Activated naive CD4-positive, alpha-beta T cell treated with anti-CD3 and anti-CD28 coated beads for 36 hours (primary cell): ENCODE data around the gene NT5C1B. TPM values are rescaled to one million over a fixed set of nuclear protein-coding genes. Genes with fewer than 3 reads are reported as not detected.

Experiments used
- CTCF ChIA-PET: fragments of 350-600 bp; sonication (Branson Sonifier 250); formaldehyde crosslinking; loops from one replicate; lab custom pipeline; 2021; ENCODE audit warnings: antibody characterized with exemption; lab: Charles Lee
- DNase-seq: peaks from one replicate; pipeline ENCODE4 v3.0.0-alpha.2; 2020
- H3K27ac Mint-ChIP-seq: one replicate; pipeline ENCODE4 v1.8.0; 2021; ENCODE audit warnings: mild to moderate bottlenecking, mixed read lengths
- H3K27me3 Mint-ChIP-seq: one replicate; pipeline ENCODE4 v1.8.0; 2021; ENCODE audit warnings: low read depth, mixed read lengths
- H3K36me3 Mint-ChIP-seq: one replicate; pipeline ENCODE4 v1.8.0; 2021; ENCODE audit warnings: low read depth, mixed read lengths
- H3K4me1 Mint-ChIP-seq: one replicate; pipeline ENCODE4 v1.8.0; 2021; ENCODE audit warnings: low read depth, mixed read lengths
- H3K4me3 Mint-ChIP-seq: one replicate; pipeline ENCODE4 v1.8.0; 2021; ENCODE audit warnings: mild to moderate bottlenecking, moderate library complexity, mixed read lengths
- H3K9me3 Mint-ChIP-seq: one replicate; pipeline ENCODE4 v1.8.0; 2021; ENCODE audit warnings: mixed read lengths
- intact Hi-C: fragments of 100-400 bp; cut with micrococcal nuclease; formaldehyde crosslinking; loops from one replicate; pipeline ENCODE4 v1.15.1; 2023
- total RNA-seq, 2 experiments: library from RNA; stranded (reverse); gene quantifications; one replicate each; pipeline ENCODE4 v1.2.3, GENCODE V29; 2021

NT5C1B gene
- total RNA-seq, 2 experiments from 2014 or later = not detected

DNA sequence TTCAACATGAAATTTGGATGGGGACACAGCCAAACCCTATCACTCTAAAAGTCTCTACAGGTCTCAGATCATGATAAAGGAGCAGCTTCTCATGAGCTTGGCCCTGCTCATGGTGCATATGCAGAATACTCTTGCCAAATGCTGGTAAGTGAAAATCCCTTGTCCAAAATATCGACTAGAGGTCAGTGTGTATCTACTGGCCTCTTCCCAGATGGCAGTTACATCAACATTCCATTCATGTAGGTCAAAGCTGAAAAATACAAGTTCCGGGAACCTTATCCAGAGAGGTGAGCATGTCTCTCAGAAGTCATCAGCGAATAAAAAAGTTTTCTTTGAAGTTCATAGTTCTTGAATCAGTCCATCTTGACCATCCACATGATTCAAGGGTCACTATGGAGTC, 7.6 kb upstream of the NT5C1B start:
- Mint-ChIP-seq H3K4me1 (no peaks in the 10 kb centered on the region), H3K36me3 (peaks cover 12% of the 10 kb centered on the region), H3K9me3 (peaks cover 2% of the 10 kb centered on the region), H3K27ac (no peak overlapping the region), H3K27me3 (no peaks in the 10 kb centered on the region), H3K4me3 (no peak overlapping the region)
- intact Hi-C loops = no loop called here
- no peak for DNase-seq
- CTCF ChIA-PET = no interaction called here

- Mint-ChIP-seq H3K4me3 (no peak overlapping the region), H3K9me3 (peaks cover 2% of the 10 kb centered on the region), H3K4me1 (no peaks in the 10 kb centered on the region), H3K27ac (no peak overlapping the region), H3K36me3 (peaks cover 19% of the 10 kb centered on the region), H3K27me3 (no peaks in the 10 kb centered on the region)
- CTCF ChIA-PET = no interaction called here
- intact Hi-C loops = no loop called here
- no peak for DNase-seq
Observed at GRCh38 chr2:18593496-18593895, 4.1 kb upstream of the NT5C1B start.

DNA sequence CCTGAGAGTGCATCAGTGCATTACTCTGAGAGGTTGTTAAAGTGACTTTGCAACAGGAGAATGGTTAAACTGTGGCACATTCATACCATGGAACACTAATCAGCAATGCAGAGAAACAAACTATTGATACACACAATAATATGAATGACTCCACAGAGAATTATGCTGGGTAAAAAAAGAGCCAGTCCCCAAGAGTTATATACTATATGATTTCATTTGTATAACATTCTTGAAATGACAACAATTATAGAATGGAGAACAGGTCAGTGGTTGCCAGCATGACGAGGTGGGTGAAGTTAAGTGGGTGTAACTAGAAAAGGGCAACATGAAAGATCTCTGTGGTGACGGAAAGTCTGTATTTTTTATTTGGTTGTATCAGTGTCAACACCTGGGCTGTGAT, 3.0 kb upstream of the NT5C1B start:
- Mint-ChIP-seq H3K36me3 (peaks cover 19% of the 10 kb centered on the region), H3K9me3 (peaks cover 2% of the 10 kb centered on the region), H3K27ac (no peak overlapping the region), H3K27me3 (no peaks in the 10 kb centered on the region), H3K4me1 (no peaks in the 10 kb centered on the region), H3K4me3 (no peak overlapping the region)
- CTCF ChIA-PET = no interaction called here
- intact Hi-C loops = no loop called here
- no peak for DNase-seq

DNA sequence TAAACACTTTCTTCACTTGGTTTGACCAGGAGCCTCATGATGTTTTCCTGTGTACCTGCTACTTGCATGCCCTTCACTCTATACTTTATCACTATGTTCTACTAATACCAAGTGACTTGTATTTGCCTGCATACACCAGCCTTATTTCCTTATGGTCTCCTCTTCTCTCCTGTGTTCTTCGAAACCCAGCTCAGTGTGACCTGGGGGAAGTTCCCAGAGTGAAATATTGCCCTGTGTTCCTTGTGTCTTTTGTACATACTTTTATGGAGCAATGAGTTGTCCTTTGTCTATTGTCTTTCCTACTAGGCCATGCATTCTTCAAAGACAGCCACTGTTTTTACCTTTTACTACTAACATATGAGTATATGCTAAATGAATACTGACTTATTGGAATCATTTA, 567 bp downstream of the NT5C1B start:
- no peak for DNase-seq
- Mint-ChIP-seq H3K4me3 (no peak overlapping the region), H3K27me3 (no peaks in the 10 kb centered on the region), H3K9me3 (peaks cover 6% of the 10 kb centered on the region), H3K36me3 (peaks cover 29% of the 10 kb centered on the region), H3K27ac (no peak overlapping the region), H3K4me1 (no peaks in the 10 kb centered on the region)
- CTCF ChIA-PET = no interaction called here
- intact Hi-C loops = no loop called here

GRCh38 chr2:18588049-18588448, 1.3 kb downstream of the NT5C1B start:
- Mint-ChIP-seq H3K4me3 (no peak overlapping the region), H3K4me1 (no peaks in the 10 kb centered on the region), H3K9me3 (peaks cover 7% of the 10 kb centered on the region), H3K27ac (no peak overlapping the region), H3K27me3 (no peaks in the 10 kb centered on the region), H3K36me3 (peaks cover 27% of the 10 kb centered on the region)
- no peak for DNase-seq
- CTCF ChIA-PET = no interaction called here
- intact Hi-C loops = no loop called here

GRCh38 chr2:18585526-18585925, 3.8 kb downstream of the NT5C1B start:
- Mint-ChIP-seq H3K4me3 (no peak overlapping the region), H3K4me1 (no peaks in the 10 kb centered on the region), H3K36me3 (peaks cover 22% of the 10 kb centered on the region), H3K27me3 (no peaks in the 10 kb centered on the region), H3K27ac (no peak overlapping the region), H3K9me3 (peaks cover 7% of the 10 kb centered on the region)
- DNase-seq = no peak
- CTCF ChIA-PET = no interaction called here
- intact Hi-C loops = no loop called here

DNA sequence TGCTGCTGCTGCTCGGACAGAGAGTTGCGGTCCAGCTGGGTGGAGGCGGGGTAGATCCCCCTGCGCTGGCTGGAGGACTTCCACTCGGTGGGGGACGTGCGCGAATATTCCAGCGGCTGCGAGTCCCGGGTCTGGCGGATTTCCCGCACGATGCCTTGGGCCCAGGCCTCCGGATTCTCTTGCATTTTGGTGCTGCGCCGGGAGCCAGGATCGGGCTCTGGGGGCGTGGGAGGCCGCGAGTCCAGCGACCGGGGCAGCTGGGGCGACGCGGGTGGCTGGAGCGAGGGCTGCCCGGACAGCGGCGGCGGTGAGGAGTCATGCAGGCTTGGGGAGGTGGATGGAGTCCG, 4.8 kb downstream of the NT5C1B start:
- Mint-ChIP-seq H3K27ac (no peak overlapping the region), H3K27me3 (no peaks in the 10 kb centered on the region), H3K4me3 (no peak overlapping the region), H3K9me3 (peaks cover 7% of the 10 kb centered on the region), H3K4me1 (no peaks in the 10 kb centered on the region), H3K36me3 (peaks cover 19% of the 10 kb centered on the region)
- intact Hi-C loops = no loop called here
- CTCF ChIA-PET = no interaction called here
- no peak for DNase-seq

GRCh38 chr2:18583905-18584607, 5.3 kb downstream of the NT5C1B start:
- peaks cover 7% of the 10 kb centered on the region for H3K9me3 Mint-ChIP-seq
- no peaks in the 10 kb centered on the region for H3K4me1 Mint-ChIP-seq
- CTCF ChIA-PET = no interaction called here
- H3K27ac Mint-ChIP-seq = no peak overlapping the region
- H3K27me3 Mint-ChIP-seq = no peaks in the 10 kb centered on the region
- H3K36me3 Mint-ChIP-seq = peaks cover 20% of the 10 kb centered on the region
- intact Hi-C loops = no loop called here
- H3K4me3 Mint-ChIP-seq = no peak overlapping the region
- no peak for DNase-seq

DNA sequence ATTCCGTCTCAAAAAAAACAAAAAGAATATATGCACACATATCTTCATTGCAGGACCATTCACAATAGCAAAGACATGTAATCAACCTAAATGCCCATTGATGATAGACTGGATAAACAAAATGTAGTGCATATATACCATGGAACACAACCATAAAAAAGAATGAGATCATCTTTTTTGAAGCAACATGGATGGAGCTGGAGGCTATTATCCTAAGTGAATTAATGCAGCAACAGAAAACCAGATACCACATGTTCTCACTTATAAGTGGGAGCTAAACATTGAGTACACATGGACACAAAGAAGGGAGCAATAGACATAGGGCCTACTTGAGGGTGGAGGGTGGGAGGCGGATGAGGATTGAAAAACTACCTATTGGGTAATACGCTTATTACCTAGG, 8.8 kb downstream of the NT5C1B start:
- peaks cover 27% of the 10 kb centered on the region for H3K36me3 Mint-ChIP-seq
- H3K4me3 Mint-ChIP-seq = no peak overlapping the region
- no peaks in the 10 kb centered on the region for H3K4me1 Mint-ChIP-seq
- no peak for DNase-seq
- H3K27ac Mint-ChIP-seq = no peak overlapping the region
- H3K27me3 Mint-ChIP-seq = no peaks in the 10 kb centered on the region
- H3K9me3 Mint-ChIP-seq = peaks cover 19% of the 10 kb centered on the region
- CTCF ChIA-PET = no interaction called here
- intact Hi-C loops = no loop called here

DNA sequence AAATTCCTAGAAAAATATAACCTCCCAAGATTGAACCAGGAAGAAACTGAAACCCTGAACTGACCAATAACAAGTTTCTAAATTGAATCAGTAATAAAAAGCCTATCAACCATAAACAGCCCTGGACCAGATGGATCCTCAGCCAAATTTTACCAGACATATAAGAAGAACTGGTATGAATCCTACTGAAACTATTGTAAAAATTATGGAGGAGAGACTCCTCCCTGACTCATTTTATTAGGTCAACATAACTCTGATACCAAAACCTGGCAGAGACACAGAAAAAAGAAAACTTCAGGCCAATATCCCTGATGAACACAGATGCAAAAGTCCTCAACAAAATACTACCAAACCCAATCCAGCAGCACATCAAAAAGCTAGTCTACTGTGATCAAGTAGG, 11.3 kb downstream of the NT5C1B start:
- H3K4me1 Mint-ChIP-seq = no peaks in the 10 kb centered on the region
- DNase-seq = no peak
- intact Hi-C loops = no loop called here
- peaks cover 24% of the 10 kb centered on the region for H3K36me3 Mint-ChIP-seq
- CTCF ChIA-PET = no interaction called here
- no peak overlapping the region for H3K4me3 Mint-ChIP-seq
- H3K9me3 Mint-ChIP-seq = peaks cover 12% of the 10 kb centered on the region
- no peak overlapping the region for H3K27ac Mint-ChIP-seq
- H3K27me3 Mint-ChIP-seq = no peaks in the 10 kb centered on the region

DNA sequence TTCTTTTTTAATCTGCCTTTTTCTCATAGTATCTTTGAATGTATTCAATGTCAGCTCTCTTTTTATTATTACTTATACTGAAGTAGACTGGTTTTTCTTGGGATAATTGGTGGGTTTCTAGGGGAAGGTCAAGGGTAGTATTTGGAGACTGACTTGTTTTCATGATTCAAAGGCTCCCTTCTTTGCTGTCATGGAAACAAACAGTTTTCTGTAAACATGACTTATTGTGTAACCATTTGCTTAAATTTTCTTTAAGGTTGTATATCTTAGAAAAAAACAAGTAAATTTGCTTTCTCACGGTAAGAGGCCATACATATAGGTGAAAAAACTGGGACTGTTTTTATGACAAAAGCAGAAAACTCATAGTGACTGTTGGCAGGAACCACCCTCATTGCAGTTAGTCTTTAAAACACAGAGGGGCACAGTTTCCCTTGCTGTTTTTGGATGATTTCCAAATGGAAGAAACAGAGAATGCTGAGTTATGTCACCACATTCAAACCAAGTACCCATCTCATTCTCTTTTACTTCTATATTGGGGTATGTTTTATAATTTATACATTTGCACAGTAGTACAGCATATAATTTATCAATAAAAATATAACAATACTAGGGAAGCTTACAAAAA, 23.1 kb downstream of the NT5C1B start:
- CTCF ChIA-PET = no interaction called here
- H3K36me3 Mint-ChIP-seq = peaks cover 35% of the 10 kb centered on the region
- H3K27ac Mint-ChIP-seq = no peak overlapping the region
- H3K4me3 Mint-ChIP-seq = no peak overlapping the region
- DNase-seq = no peak
- H3K27me3 Mint-ChIP-seq = no peaks in the 10 kb centered on the region
- intact Hi-C loops = no loop called here
- H3K9me3 Mint-ChIP-seq = peaks cover 1% of the 10 kb centered on the region
- no peaks in the 10 kb centered on the region for H3K4me1 Mint-ChIP-seq

DNA sequence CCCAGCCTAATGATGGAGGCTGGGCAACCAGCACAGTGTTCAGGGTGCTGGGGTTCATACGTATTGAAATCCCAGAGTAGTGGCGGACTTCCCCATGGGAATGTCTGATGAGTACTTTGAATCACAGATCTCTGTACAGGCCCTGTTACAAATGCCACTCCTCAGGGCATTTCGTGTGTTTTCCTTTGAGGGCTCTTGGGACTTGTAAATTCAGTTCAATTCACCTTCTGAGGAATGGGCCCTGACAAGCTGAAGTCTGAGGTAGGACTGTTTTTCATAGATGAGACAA, 28.6 kb downstream of the NT5C1B start:
- DNase-seq = no peak
- H3K9me3 Mint-ChIP-seq = no peaks in the 10 kb centered on the region
- intact Hi-C loops = loop anchor here (1.0 to 5.0 kb wide), 8 partner anchors 15 to 1790 kb away; partner anchors contain the start of genes GEN1, PUM2, SMC6 and TTC32
- H3K27me3 Mint-ChIP-seq = no peaks in the 10 kb centered on the region
- CTCF ChIA-PET = no interaction called here
- H3K27ac Mint-ChIP-seq = peak overlapping the region; percentile 89
- H3K4me1 Mint-ChIP-seq = peaks cover 33% of the 10 kb centered on the region
- peaks cover 23% of the 10 kb centered on the region for H3K36me3 Mint-ChIP-seq
- H3K4me3 Mint-ChIP-seq = peak overlapping the region; percentile 84
